Spinal cord (tissue), 10 donors: ENCODE data around the gene FAM149A. TPM values are rescaled to one million over a fixed set of nuclear protein-coding genes. Genes with fewer than 3 reads are reported as not detected.
A peak's percentile ranks its signal among the peaks of the same experiment; 100 is the strongest.

Experiments
- DNase-seq, 6 donors: peaks; one replicate each; pipeline versions ENCODE4 v3.0.0 to v3.0.0-alpha.2; 2013 to 2015; ENCODE audit warnings: low spot score in 6 of 6, low read depth in 4 of 6
- H3K27ac ChIP-seq: one replicate; pipeline ENCODE4 v1.5.1; 2013; ENCODE audit warnings: low read depth, low read length, control low read depth
- H3K27me3 ChIP-seq: one replicate; pipeline ENCODE4 v1.6.1; 2013; ENCODE audit warnings: low read length; ENCODE audit not compliant: control insufficient read depth, insufficient read depth
- H3K36me3 ChIP-seq: one replicate; pipeline ENCODE4 v1.6.1; 2013; ENCODE audit warnings: low read length; ENCODE audit not compliant: control insufficient read depth, insufficient read depth
- H3K4me1 ChIP-seq: one replicate; pipeline ENCODE4 v1.6.1; 2013; ENCODE audit warnings: low read length; ENCODE audit not compliant: control insufficient read depth, insufficient read depth
- H3K4me3 ChIP-seq: one replicate; pipeline ENCODE4 v1.5.1; 2013; ENCODE audit warnings: low read depth, low read length, control low read depth
- H3K9me3 ChIP-seq: one replicate; pipeline ENCODE4 v1.6.1; 2013; ENCODE audit warnings: low read length; ENCODE audit not compliant: control insufficient read depth, insufficient read depth
- WGBS: methylation state at CpG from one replicate; pipeline ENCODE4 v1.1.5; 2013; ENCODE audit warnings: missing lambda C conversion rate; ENCODE audit not compliant: insufficient coverage; 5-methylcytosine and 5-hydroxymethylcytosine counted together
- polyA plus RNA-seq, 2 donors: library from polyadenylated mRNA; unstranded; fragments of 120-200 nt; gene quantifications; one replicate each; pipeline ENCODE4 v1.2.1, GENCODE V29; 2013; ENCODE audit not compliant: insufficient read length in 2 of 2
- total RNA-seq, 2 donors: library from RNA; depleted of rRNA in 1 of 2; stranded (reverse); fragments of 120-200 nt in 1 of 2; fragments of >200 nt in 1 of 2; gene quantifications; one replicate each; pipeline versions ENCODE4 v1.2.3 to v1.2.4, GENCODE V29; 2013 to 2014
- donor health status: healthy.

Gene FAM149A
- total and polyA plus RNA-seq, 4 donors, result 20.4 to 37.8 (median 27.1) TPM

GRCh38 chr4:186169333-186169944, 64.9 kb downstream of the FAM149A start:
- 92% methylated on average over 15 of the region's 18 CpGs for WGBS

GRCh38 chr4:186169945-186170802, 65.7 kb downstream of the FAM149A start:
- DNase-seq, result no peak
- Histone ChIP-seq H3K4me3 (no peak overlapping the region), H3K4me1 (no peaks in the 10 kb centered on the region), H3K27ac (no peak overlapping the region), H3K36me3 (peaks cover 22% of the 10 kb centered on the region), H3K27me3 (no peaks in the 10 kb centered on the region), H3K9me3 (no peaks in the 10 kb centered on the region)
- WGBS, result 91% methylated on average over 16 of the region's 16 CpGs

More at GRCh38 chr4:186169333-186169944, 64.9 kb downstream of the FAM149A start:
- peaks cover 28% of the 10 kb centered on the region for H3K36me3 ChIP-seq
- H3K4me3 ChIP-seq, result no peak overlapping the region
- no peaks in the 10 kb centered on the region for H3K9me3 ChIP-seq
- H3K4me1 ChIP-seq, result no peaks in the 10 kb centered on the region
- H3K27me3 ChIP-seq, result no peaks in the 10 kb centered on the region
- DNase-seq, result no peak
- no peak overlapping the region for H3K27ac ChIP-seq

GRCh38 chr4:186170966-186171365, 66.5 kb downstream of the FAM149A start:
- Histone ChIP-seq H3K27me3 (no peaks in the 10 kb centered on the region), H3K4me3 (no peak overlapping the region), H3K9me3 (no peaks in the 10 kb centered on the region), H3K27ac (no peak overlapping the region), H3K4me1 (no peaks in the 10 kb centered on the region), H3K36me3 (peaks cover 18% of the 10 kb centered on the region)
- DNase-seq, result no peak
- WGBS, result 91% methylated on average over 9 of the region's 13 CpGs

- WGBS, result no CpG with 5 or more reads among the region's 8 CpGs
- H3K9me3 ChIP-seq, result no peaks in the 10 kb centered on the region
- H3K4me3 ChIP-seq, result no peak overlapping the region
Observed at GRCh38 chr4:186172546-186172945, 68.0 kb downstream of the FAM149A start.

GRCh38 chr4:186188107-186188506, 83.6 kb downstream of the FAM149A start:
- WGBS, result no CpG with 5 or more reads among the region's 3 CpGs
- Histone ChIP-seq H3K27ac (no peak overlapping the region), H3K9me3 (no peaks in the 10 kb centered on the region), H3K27me3 (no peaks in the 10 kb centered on the region), H3K4me3 (no peak overlapping the region), H3K36me3 (no peaks in the 10 kb centered on the region), H3K4me1 (peaks cover 16% of the 10 kb centered on the region)
- DNase-seq, result no peak

More at GRCh38 chr4:186172546-186172945, 68.0 kb downstream of the FAM149A start:
- Histone ChIP-seq H3K27ac (no peak overlapping the region), H3K36me3 (peaks cover 14% of the 10 kb centered on the region), H3K27me3 (no peaks in the 10 kb centered on the region), H3K4me1 (no peaks in the 10 kb centered on the region)
- DNase-seq, result no peak

- Histone ChIP-seq H3K4me1 (peaks cover 19% of the 10 kb centered on the region), H3K27me3 (no peaks in the 10 kb centered on the region), H3K27ac (peak overlapping the region; percentile 97), H3K36me3 (peaks cover 3% of the 10 kb centered on the region), H3K4me3 (no peak overlapping the region), H3K9me3 (no peaks in the 10 kb centered on the region)
- no peak for DNase-seq
- 52% methylated on average over 2 of the region's 4 CpGs for WGBS
Observed at GRCh38 chr4:186189656-186190055, 85.2 kb downstream of the FAM149A start.

- Histone ChIP-seq H3K4me1 (peaks cover 19% of the 10 kb centered on the region), H3K9me3 (no peaks in the 10 kb centered on the region), H3K27ac (peak overlapping the region; percentile 97), H3K36me3 (peaks cover 9% of the 10 kb centered on the region), H3K27me3 (no peaks in the 10 kb centered on the region), H3K4me3 (peak overlapping the region; percentile 82)
- 0% methylated on average over 34 of the region's 34 CpGs for WGBS
- peak in 4 of 6 donors; percentile 31 to 75 (median 45) for DNase-seq
Observed at GRCh38 chr4:186190581-186191199, 86.2 kb downstream of the FAM149A start.

- peaks cover 9% of the 10 kb centered on the region for H3K36me3 ChIP-seq
- peaks cover 19% of the 10 kb centered on the region for H3K4me1 ChIP-seq
- peak within 1 kb of the TSS; percentile 97 for H3K27ac ChIP-seq
- WGBS, result under 1% methylated on average over 107 of the region's 107 CpGs
- no peaks in the 10 kb centered on the region for H3K27me3 ChIP-seq
- peak; percentile 49 to 91 (median 70) for DNase-seq
- peak within 1 kb of the TSS; percentile 82 for H3K4me3 ChIP-seq
- no peaks in the 10 kb centered on the region for H3K9me3 ChIP-seq
Observed at GRCh38 chr4:186191200-186192065, 86.9 kb downstream of the FAM149A start, which contains the start of gene CYP4V2. CYP4V2 (plus strand) TSS chr4:186191567; CDS start chr4:186191824, 257 bp downstream.
